Inflammatory macrophage treated with lipopolysaccharide for 4 hours (primary cell): ENCODE measurements around the gene MTHFD1L.

Experiments
- DNase-seq: peaks from one replicate; pipeline ENCODE4 v3.0.0-alpha.2; 2020

MTHFD1L gene

DNA sequence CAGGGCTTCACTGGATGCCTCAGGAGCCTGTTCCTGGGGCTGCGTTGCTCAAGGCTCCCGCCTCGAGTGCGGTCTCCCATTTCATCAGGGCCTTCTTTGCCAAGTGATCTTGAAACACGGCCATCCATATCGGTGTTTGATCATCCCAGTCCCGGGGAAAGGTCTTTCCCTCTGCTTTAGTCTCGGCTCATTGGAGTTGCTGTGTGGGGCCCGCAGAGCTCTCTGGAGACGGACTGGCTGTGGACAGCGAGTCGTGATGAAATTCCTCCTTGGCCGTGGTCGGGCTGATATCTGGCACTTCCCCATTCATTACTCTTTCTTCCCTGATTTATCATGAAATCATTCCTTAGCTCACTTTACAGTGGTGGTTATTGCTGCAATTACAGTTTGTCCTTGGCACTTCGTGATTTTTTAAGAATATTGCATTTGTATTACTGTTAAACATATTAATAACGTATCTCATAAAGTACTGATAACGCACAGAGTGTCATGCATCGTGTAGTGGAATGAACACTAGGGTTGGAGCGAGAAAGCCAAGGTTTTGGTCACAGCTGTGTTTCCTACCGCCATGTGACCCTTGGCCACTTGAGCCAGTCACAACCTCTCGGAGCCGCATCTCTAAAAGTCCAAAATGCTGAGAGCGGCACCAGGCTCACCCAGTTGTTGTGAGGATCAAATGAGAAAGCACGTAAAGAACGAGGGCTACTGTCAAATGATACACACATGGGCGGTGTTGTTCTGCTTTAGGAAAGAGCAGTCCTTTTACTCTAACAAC, 71.8 kb downstream of the MTHFD1L start:
- DNase-seq: peak; percentile 8

DNA sequence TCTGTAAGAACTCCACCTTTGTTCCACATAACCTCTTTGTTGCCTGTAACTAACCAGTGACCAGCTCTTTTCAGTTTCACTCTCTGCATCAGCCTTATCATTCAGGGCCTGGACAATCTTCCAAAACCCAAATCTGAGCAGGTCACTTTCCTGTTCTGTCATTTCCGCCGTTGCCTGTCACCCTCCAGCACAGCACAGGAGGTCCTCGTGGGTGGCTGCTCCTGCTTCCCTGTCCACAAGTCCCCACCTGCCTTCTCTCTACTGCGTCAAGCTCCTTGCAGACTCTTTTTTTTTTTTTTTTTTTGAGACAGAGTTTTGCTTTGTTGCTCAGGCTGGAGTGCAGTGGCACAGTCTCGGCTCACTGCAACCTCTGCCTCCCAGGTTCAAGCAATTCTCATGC, 73.9 kb downstream of the MTHFD1L start:
- no peak for DNase-seq

DNA sequence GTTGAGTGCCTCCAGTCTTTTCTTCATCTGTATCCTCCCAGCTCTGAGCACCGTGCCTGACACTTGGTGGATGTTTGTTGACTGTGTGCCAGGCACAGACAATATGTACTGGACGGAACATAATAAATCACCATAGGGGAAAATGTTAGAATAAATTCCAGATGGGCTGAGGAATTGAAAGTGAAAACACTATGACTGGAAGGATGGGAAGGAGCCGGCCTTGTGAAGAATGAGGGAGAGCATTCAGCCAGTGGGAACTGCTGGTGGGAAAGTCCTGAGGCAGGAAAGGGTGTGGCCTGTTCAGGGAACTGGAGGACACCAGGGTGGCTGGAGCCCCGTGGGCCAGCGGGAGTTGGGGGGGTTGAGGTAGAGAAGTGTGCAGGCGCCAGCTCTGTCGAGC, 75.4 kb downstream of the MTHFD1L start:
- peak; percentile 1 for DNase-seq

DNA sequence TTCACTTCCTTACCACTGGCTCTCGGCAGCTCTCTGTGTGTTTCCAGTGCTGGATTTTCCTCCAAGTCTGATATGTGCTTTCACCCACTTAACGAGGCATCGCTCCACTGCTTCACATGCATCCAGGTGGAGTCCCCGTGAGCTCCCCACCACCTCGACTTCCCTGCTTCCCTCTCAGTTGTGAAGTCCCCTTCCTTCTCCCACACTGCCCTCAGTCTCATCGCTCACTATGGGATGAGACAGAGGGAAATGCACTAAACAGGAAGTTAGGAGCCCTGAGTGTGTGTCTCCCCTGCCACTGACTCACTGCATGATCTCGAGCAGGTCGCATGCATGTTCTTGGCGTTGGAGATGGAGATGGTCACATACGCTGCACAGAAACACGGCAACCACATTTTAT, 84.0 kb downstream of the MTHFD1L start:
- peak; percentile 1 for DNase-seq

DNA sequence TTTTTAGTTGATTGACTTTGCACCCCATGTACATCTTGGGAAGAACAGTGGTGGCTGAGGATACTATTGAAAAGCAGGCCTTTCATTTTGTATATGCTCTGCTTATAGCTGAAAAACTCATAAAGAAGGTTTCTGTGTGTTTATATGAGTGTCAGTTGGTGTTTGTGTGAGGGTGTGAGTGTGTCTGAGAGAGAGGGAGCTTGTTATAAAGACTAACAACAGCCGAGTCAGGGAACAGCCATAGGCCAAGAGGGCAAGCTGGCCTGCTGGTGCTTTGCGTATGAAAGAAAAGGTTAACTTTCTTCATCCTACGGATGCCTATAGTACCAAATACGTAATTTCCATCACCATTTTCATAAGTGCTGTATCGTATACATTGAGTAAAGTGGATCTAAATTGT, 88.3 kb downstream of the MTHFD1L start:
- DNase-seq: no peak

DNA sequence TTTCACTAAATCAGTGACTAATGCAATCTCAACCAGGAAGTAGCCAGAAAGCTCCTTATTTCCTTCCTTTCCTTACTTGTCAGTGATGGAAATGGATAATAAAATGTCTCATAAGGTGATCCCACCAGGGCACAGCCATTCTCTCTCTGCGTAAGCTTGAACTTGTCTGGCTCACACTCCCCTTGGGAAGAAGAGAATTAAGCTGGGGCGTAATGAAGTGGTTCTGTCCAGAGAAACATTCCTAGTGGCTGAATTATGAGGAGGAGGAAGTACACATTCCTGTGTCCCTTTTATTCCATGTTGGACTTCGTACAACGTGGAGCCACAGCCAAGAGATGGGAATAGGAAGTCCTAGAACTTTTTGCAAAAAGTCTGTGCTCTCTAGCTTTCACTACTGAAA, 93.7 kb downstream of the MTHFD1L start:
- no peak for DNase-seq

DNA sequence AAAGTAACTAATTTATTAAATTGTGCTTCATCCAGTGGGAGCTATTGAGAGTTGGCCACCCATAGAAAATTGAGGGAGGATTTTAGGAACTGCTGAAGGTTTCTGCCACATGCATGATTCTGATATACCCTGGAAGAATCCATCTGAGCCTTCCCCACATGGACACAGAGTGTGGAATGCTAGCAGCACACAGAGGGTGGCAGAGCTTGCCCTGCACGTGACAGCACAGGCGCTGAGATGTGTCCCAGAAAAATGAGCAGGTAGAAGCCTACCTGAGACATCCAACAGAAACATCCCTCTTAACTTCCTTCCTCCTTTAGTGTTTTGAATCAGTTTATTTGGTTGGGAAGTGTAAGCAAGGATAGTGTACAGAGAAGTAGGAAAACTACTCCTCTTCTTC, 96.9 kb downstream of the MTHFD1L start:
- no peak for DNase-seq

DNA sequence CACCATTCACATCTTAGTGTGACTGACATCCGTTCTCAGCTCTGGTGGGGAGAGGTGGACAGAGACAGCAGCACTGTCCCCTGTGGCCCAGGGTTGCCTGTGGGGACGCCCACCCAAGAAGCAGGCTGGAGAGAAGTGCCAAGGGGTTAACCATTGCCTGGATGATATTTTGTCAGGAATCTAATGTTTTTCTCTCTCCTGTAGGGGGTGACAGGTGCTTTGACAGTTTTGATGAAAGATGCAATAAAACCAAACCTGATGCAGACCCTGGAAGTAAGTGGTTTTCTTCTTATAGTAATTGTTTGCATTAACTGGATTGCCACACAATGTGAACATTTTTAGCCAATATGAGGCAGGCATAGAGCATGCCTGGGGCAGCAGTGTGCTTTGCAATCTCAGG, 99.3 kb downstream of the MTHFD1L start:
- DNase-seq: no peak

DNA sequence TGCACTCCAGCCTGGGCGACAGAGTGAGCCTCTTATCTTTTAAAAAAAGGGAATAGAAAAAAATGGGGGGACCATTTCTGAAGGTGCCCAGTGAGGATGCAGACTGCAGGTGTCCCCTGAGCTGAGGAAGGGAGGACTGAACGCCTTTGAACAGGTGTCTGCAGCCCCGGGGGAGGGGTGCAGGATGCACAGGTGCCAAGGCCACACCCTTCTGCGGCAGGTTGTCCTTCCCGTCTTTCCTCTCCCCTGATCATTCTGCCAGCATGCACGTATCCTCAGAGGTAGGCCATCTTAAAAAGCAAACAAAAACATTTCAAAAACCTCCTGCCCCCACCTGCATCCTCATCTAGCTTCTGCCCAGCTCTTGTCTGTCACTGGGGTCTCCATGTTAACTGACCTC, 101.3 kb downstream of the MTHFD1L start:
- no peak for DNase-seq

DNA sequence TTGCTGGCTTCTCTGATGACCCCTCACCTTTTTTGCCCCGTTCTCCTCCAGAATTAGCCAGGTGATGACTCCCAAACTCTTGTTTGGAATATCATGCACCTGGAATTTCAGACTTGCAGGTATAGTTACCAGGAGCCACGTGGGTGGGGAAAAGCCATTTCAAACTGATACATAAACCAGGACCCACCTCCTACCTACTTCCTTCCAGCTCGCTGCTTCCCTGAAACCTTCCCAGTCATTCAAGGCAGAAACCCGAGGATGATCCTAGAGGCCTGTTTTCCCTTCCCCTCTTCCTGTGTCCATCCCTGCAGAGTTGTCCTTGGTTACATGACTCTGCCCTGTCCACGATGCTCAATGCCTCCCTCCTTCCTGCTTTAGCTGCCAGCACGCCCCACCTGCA, 101.9 kb downstream of the MTHFD1L start:
- DNase-seq: no peak

DNA sequence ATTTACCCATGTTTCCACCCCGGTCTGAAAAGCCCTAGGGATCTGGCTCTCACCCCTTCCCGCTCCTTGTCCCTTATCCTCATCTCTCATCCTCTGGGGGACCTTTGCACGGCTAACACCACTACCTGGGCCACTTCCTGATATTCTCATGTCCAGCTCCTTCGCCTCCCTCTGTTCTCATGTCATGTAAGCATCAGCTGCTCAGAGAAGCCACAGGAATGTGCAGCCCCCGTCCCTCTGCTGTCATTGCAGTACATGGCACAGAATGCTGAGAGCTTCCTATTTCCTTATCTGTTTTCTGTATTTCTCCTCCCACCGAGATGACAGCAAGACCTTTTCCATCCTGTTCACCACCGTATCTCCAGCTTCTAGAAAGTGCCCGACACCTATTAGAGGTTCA, 102.4 kb downstream of the MTHFD1L start:
- DNase-seq: no peak

DNA sequence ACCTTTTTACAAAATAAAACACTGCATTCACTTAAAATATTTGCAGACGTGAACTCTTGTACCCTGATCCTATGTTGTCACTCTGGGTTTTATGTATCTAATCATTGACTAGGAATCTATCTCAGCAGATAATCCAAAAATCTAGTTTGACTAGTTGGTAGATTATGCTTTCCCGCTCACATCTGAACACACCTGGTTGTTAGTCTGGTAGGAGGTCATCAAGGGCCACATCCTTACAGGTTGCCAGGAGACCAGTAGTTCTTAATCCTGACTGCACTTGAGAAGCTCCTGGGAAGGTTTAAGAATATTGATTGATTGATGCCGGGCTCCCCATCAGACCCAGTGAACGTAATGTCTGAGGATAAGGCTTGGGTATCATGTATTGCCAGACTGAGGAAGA, 104.4 kb downstream of the MTHFD1L start:
- no peak for DNase-seq

DNA sequence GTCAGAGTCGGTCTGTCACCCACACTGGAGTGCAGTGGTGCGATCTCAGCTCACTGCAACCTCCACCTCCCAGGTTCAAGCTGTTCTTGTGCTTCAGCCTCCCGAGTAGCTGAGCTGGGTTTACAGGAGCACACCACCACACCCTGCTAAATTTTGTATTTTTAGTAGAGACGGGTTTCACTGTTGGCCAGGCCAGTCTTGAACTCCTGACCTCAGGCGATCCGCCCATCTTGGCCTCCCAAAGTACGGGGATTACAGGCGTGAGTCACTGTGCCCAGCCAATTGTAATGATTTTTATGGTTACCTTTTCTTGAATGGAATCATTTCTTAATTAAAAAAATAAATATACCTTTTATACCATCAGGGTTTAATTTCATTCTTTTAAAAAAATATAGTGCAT, 105.7 kb downstream of the MTHFD1L start:
- no peak for DNase-seq

DNA sequence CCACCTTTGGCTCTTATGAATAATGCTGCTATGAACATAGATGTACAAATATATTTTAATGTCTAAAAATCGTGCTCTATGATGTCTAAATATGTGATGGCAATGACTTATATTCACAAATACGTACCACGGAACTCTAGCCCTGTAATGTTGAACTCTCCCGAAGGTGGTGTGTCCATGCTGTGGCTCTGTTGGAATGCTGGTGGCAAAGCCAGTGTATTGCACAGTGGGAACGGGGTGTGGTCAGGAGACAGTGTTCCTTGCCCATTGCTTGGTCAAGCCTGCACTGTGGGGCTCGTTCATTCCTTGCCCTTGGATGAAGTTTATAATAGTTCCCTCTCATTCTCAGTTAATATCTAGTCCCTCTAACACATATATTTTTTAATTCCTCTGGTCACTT, 109.6 kb downstream of the MTHFD1L start:
- no peak for DNase-seq

DNA sequence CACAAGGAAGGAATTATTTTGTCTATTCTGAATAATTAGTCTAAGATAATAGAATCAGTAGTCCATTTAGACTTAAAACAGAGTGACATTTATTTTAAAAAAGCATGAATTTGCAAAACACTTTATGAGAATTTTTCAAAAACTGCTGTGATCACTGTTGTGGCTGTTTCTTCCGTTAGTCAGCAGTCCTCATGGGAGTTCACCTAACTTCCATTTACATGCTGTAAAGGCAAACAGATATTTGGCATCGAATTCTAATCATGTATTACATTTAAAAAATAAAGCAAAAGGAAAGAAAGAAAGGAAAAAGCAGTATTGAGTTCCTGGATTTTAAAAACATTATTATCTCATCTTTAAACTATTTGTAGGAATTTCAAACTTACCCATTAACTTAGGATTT, 111.8 kb downstream of the MTHFD1L start:
- DNase-seq: no peak

DNA sequence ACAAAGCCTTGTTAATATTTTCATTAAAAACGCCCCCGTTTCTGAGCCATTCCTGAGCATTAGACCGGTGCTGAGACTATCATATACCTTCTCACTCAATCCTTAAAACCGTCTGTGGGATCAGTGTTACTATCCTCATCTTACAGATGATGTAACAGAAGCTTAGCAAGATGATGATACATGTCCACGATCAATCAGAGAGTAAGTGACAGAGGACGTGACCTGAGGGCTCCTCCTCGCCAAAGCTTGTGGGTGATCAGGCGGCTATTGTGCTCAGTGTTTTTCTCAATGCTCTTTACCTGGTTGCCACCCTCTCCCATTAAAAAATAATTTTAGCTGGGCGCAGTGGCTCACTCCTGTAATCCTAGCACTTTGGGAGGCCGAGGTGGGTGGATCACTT, 113.1 kb downstream of the MTHFD1L start:
- no peak for DNase-seq

DNA sequence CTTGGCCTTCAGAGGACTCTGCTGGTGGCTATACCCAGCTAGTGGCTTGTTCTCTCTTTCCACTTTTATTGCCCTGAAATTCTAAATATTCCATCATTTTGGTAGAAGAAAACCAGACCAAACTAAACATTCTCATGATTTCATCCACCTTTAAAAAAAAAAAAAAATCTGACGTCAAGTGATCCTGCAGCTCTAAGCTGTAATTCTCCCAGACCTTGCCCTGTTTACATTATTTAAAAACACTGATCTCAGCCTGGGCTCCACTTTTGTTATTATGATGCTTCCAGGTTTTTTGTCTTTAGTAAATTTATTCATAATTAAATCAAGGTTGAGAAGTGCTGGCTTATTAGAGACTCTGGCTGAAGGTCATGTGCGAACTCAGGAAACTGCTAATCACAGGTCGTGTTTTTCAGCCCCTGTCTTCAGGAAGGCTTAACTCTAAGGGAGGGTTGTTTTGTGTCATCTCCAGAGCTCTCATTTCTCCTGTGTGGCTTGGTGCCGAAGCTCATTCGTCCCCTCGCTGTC, 114.4 kb downstream of the MTHFD1L start:
- DNase-seq: no peak

DNA sequence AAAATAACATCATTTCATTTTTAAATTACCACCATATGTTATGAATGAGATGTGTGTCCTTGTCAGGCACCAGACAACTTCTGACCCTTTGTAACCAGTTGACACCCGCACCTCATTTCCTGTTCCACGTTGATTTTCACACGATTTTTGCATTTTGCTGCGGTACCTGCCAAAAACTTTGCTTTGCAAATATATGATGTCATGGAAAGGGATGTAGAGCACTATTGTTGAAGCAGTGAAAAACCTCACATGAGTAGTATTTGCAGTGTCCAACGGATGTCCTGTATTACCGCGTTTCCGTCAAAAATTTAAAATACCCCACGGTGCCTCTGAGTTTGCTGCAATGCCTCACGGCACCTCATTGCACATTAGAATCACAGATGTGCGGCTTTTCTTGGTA, 115.6 kb downstream of the MTHFD1L start:
- no peak for DNase-seq

DNA sequence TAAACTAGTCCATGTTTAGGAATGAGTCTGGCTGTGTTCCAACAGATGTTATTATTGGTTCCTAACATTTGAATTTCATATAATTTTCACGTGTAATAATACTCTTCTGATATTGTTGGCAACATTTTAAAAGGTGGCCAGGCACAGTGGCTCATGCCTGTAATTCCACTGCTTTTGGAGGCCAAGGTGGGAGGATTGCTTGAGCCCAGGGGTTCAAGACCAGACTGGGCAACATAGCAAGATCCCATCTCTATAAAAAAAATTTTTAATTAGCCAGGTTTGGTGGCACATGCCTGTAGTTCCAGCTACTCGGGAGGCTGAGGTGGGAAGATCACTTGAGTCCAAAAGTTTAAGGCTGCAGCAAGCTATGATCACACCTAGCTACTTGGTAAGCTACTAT, 116.2 kb downstream of the MTHFD1L start:
- no peak for DNase-seq

DNA sequence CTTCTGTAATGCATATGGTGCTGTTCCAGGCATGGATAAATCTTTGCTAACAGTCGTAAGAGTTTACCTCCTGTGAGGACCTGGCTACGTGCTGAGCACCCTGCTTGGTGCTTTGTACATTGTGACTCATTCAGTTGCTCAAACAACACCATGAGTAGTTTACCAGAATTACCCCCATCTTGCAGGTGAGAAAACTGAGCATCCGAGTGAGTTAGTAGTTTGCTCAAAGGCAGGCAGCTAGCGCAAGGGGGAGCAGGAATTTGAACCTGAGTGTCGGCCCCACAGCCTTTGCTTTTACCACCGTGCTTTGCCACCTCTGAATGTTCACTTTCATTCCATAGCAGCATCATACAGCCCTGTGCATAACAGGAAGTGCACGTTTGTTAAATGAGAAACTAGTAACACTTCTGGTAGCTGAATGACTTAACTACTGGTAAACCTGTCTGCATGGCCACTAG, 121.9 kb downstream of the MTHFD1L start:
- DNase-seq: no peak

DNA sequence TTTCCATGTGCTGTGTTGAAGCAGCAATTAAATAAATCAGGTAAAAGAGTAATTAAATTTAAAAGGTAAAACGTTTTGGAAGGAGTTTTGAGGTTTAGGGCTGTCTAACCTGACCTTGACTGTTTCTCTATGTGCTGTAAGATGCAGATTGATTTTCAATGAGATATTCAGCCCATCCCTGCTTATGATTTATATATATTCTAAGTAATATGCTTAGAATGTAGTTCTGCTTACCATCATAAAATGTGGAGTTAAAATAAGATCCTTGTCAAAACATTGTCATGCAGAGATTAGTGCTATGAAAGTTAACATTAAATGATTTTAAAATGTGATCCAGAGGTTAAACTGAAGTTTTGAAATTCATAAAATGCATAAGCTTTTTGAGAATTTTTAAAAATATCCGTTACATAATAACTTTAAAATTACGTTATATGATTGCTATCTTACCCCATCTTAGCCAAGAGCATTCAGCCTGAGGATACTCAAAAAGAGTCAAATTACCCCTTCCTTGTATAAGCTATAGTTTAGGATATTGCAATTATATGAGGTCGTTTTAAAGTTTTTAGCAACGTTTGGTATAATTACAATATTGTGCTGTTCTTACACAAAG, 122.5 kb downstream of the MTHFD1L start:
- no peak for DNase-seq

DNA sequence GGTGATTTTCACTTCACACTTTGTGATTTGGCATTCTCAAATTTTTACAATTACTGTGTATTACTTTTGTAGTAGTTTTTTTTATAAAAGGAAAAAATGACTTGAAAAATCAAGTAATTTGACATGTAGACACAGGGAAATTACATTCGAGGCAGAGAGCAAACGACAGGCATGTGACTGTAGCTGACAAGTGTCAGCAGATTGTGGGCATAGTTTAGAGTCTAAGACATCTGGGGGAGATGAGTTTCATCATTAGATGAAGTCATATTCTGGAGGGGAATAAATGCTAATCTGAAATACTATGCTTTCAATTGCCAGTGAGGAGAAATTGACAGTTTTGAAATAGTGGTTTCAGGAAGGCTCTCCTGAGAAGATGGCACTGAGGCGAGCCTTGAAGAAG, 126.0 kb downstream of the MTHFD1L start:
- DNase-seq: peak; percentile 39

DNA sequence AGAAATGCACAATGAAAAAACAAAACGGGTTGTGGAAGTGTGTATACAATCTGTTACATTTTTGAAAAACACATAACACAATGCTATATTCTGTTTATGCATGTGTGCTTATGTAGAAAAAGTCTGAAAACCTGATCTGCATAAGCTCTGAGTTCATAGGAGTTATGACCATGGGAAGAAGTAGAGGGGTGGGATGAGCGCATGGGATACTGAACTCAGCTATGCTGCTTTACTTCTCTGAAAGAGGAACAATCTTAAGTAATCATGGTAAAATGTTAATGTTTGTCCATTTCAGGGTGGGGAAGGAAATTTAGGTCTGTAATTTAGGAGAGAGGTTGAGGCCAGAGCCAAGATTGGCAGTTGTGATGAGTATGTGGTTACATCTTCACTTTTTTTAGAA, 126.8 kb downstream of the MTHFD1L start:
- DNase-seq: peak; percentile 21

DNA sequence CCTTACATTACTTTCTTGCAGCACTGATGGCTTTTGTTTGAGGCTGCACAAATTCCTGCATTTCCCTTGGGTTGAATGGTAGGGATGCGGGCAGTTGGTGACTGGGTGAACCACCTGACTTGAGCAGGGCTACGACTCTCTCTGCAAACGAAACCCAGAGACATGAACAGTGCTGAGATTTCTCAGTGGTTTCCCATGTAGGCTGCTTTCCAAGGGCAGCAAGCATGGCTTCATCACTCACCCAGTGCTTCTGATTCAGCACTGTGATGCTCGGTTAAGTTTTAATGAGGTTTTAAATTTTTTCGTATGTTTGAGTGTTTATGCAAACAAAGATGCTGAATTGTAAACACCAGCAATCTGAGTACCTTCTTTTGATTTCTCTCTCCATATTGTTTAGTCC, 127.2 kb downstream of the MTHFD1L start:
- DNase-seq: no peak

DNA sequence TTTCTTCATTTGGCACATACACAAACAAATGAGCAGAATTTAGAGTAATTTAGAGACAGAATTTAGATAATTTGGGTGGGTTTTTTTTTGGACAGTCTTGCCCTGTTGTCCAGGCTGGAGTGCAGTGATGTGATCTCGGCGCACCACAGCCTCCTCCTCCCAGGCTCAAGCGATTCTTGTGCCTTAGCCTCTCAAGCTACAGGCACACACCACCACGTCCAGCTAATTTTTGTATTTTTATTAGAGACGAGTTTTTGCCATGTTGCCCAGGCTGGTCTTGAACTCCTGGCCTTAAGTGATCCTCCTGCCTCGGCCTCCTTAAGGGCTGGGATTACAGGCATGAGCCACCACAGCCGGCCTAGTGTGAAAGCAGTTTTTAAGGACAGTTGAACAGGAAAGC, 127.8 kb downstream of the MTHFD1L start:
- DNase-seq: no peak
